Right lobe of liver (tissue), 4 donors: Measurements from ENCODE around the gene SH3BP4.

Source experiments
- CTCF ChIP-seq, 4 donors: fragments of 200-600 bp in 3 of 4; fragments of 450-650 bp in 1 of 4; IDR thresholded peaks; one replicate each; pipeline versions ENCODE4 v1.5.1 to v1.8.0; 2016 to 2022; ENCODE audit warnings: antibody characterized with exemption in 4 of 4, mild to moderate bottlenecking in 2 of 4
- POLR2A ChIP-seq: fragments of 450-650 bp; IDR thresholded peaks from one replicate; pipeline ENCODE4 v1.6.1; 2017; ENCODE audit warnings: antibody characterized with exemption, mild to moderate bottlenecking
- donor health status: DM: no; HTN: no; CAD: no.
- donor health status: DM: no; HTN: no; CAD: no.
- donor health status: DM: no; HTN: yes; CAD: no.

GRCh38 chr2:235032949-235033348 is 81.1 kb downstream of the SH3BP4 start:
- TF ChIP-seq CTCF (IDR thresholded peaks at IDR 0.05): no peak
- TF ChIP-seq POLR2A: no peak
